ENCODE results near the gene LAMA2. TPM values are rescaled to one million over a fixed set of nuclear protein-coding genes. Genes with fewer than 3 reads are reported as not detected.

Gene LAMA2
- total RNA-seq, 1 experiment from 2014 or later, result 8.2 TPM

DNA sequence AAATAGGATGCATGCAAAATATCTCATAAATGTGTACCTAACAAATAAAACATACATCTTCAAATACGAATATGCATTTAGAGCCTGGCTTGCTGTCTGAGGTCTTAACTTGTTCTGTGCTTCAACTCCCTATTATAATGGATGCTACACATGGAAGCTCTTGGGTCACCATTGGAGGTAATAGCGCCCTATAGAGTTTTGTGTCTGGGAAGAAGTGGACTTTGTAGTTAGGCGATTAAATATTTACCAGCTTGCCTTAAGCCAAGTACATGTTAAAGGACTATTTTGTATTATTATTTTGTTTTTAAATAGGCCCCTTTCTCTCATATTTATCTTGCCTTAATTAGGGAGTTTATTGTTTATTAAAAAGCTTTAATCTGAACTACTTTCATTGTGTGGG, 107.4 kb downstream of the LAMA2 start:
- Histone ChIP-seq H3K27ac (ENCODE audit: low read depth, low read length) (no peak overlapping the region), H3K9ac (ENCODE audit: low read length) (no peak overlapping the region), H3K79me2 (ENCODE audit: insufficient read depth, low read length) (no peaks in the 10 kb centered on the region), H4K20me1 (ENCODE audit: insufficient read depth) (no peaks in the 10 kb centered on the region), H3K36me3 (ENCODE audit: control insufficient read depth in 1 of 2, insufficient read depth in 2 of 2, low read length in 2 of 2) (no peaks in the 10 kb centered on the region), H3K27me3 (ENCODE audit: insufficient read depth, low read length) (no peaks in the 10 kb centered on the region), H2AFZ (ENCODE audit: low read depth, low read length, poor library complexity, severe bottlenecking) (no peak overlapping the region), H3K9me2 (ENCODE audit: insufficient read depth) (no peaks in the 10 kb centered on the region), H3K4me3 (replicated peaks in 1 of 2; ENCODE audit: low read depth in 1 of 2, low read length in 2 of 2) (no peak overlapping the region), H3K4me1 (ENCODE audit: control insufficient read depth in 1 of 2, insufficient read depth in 2 of 2, low read length in 2 of 2) (no peaks in the 10 kb centered on the region), H3K9me3 (ENCODE audit: control insufficient read depth in 1 of 2, insufficient read depth in 1 of 2, low read depth in 1 of 2, low read length in 2 of 2) (no peaks in the 10 kb centered on the region), H3K4me2 (ENCODE audit: low read length) (no peak overlapping the region)
- ChIA-PET RAD21 (ENCODE audit: low non-redundant PET in 1 of 2, low total read pairs in 2 of 2, uncharacterized antibody in 2 of 2, unreplicated experiment in 2 of 2) (no interaction called here), POLR2A (no interaction called here), CTCF (no interaction called here)
- DNase-seq (ENCODE audit: low read depth, low spot score), result no peak
- no TSS peak for BruUV-seq (replicated peaks)
- intact Hi-C loops (cut with micrococcal nuclease), result no loop called here
- no peak for ATAC-seq
- TF ChIP-seq ZNF274 (IDR thresholded peaks at IDR 0.05; ENCODE audit: low read depth, low read length), result no peak
- TF ChIP-seq FOSL1 (IDR thresholded peaks at IDR 0.05; ENCODE audit: low read depth), result no peak
- TF ChIP-seq, protein P1, sequence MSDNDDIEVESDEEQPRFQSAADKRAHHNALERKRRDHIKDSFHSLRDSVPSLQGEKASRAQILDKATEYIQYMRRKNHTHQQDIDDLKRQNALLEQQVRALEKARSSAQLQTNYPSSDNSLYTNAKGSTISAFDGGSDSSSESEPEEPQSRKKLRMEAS (IDR thresholded peaks at IDR 0.05), result no peak
- no peak for TF ChIP-seq ZFX (IDR thresholded peaks at IDR 0.05)
- no peak for TF ChIP-seq SRF (IDR thresholded peaks at IDR 0.05; ENCODE audit: low read depth)
- no peak for TF ChIP-seq EZH2 (IDR thresholded peaks at IDR 0.05)

DNA sequence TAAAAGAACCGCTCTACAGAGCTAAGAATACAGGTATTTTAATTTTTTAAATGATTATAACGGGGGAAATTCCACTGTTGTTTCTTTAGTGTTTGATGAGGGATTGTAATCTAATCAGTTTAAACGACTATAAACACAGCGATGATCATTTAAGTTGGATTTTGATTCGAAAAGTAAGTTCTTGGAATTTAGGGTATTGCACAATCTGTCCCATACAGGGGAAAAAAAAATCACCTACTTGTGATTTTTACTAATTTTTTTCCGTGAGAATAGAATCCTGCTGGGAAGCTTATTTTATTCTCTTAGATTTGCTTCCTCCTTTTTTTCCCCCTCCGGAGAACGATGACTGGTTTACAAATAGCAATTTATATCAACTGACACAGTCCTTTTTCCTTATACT, 108.0 kb downstream of the LAMA2 start:
- RAD21 ChIA-PET (ENCODE audit: low non-redundant PET in 1 of 2, low total read pairs in 2 of 2, uncharacterized antibody in 2 of 2, unreplicated experiment in 2 of 2), result no interaction called here
- Histone ChIP-seq H2AFZ (ENCODE audit: low read depth, low read length, poor library complexity, severe bottlenecking) (no peak overlapping the region), H3K9me3 (ENCODE audit: control insufficient read depth in 1 of 2, insufficient read depth in 1 of 2, low read depth in 1 of 2, low read length in 2 of 2) (no peaks in the 10 kb centered on the region), H3K36me3 (ENCODE audit: control insufficient read depth in 1 of 2, insufficient read depth in 2 of 2, low read length in 2 of 2) (no peaks in the 10 kb centered on the region), H3K9ac (ENCODE audit: low read length) (no peak overlapping the region), H3K79me2 (ENCODE audit: insufficient read depth, low read length) (no peaks in the 10 kb centered on the region), H3K9me2 (ENCODE audit: insufficient read depth) (no peaks in the 10 kb centered on the region), H3K4me3 (replicated peaks in 1 of 2; ENCODE audit: low read depth in 1 of 2, low read length in 2 of 2) (no peak overlapping the region), H3K4me2 (ENCODE audit: low read length) (no peak overlapping the region), H3K27me3 (ENCODE audit: insufficient read depth, low read length) (no peaks in the 10 kb centered on the region), H4K20me1 (ENCODE audit: insufficient read depth) (no peaks in the 10 kb centered on the region), H3K4me1 (ENCODE audit: control insufficient read depth in 1 of 2, insufficient read depth in 2 of 2, low read length in 2 of 2) (no peaks in the 10 kb centered on the region), H3K27ac (ENCODE audit: low read depth, low read length) (no peak overlapping the region)
- intact Hi-C loops (cut with micrococcal nuclease), result no loop called here
- CTCF ChIA-PET, result no interaction called here
- ATAC-seq (no peak), DNase-seq (ENCODE audit: low read depth, low spot score) (no peak)
- BruUV-seq (replicated peaks), result no TSS peak
- POLR2A ChIA-PET, result no interaction called here
- TF ChIP-seq SIN3A (IDR thresholded peaks at IDR 0.05; ENCODE audit: low read depth), result no peak
- TF ChIP-seq CBX3 (IDR thresholded peaks at IDR 0.05; ENCODE audit: low read depth), result no peak
- TF ChIP-seq, protein P2, sequence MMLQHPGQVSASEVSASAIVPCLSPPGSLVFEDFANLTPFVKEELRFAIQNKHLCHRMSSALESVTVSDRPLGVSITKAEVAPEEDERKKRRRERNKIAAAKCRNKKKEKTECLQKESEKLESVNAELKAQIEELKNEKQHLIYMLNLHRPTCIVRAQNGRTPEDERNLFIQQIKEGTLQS (IDR thresholded peaks at IDR 0.05), result no peak
- no peak for TF ChIP-seq ELF1 (IDR thresholded peaks at IDR 0.05; ENCODE audit: borderline replicate concordance, low read depth)
- TF ChIP-seq EZH2 (IDR thresholded peaks at IDR 0.05), result no peak
- no peak for TF ChIP-seq YY1 (IDR thresholded peaks at IDR 0.05; ENCODE audit: extremely low read depth, insufficient replicate concordance, low read depth, low read length)
- no peak for TF ChIP-seq SRF (IDR thresholded peaks at IDR 0.05; ENCODE audit: low read depth)
- TF ChIP-seq POLR2AphosphoS5 (IDR thresholded peaks at IDR 0.05; ENCODE audit: low read depth, low read length), result no peak
- TF ChIP-seq, protein P3, sequence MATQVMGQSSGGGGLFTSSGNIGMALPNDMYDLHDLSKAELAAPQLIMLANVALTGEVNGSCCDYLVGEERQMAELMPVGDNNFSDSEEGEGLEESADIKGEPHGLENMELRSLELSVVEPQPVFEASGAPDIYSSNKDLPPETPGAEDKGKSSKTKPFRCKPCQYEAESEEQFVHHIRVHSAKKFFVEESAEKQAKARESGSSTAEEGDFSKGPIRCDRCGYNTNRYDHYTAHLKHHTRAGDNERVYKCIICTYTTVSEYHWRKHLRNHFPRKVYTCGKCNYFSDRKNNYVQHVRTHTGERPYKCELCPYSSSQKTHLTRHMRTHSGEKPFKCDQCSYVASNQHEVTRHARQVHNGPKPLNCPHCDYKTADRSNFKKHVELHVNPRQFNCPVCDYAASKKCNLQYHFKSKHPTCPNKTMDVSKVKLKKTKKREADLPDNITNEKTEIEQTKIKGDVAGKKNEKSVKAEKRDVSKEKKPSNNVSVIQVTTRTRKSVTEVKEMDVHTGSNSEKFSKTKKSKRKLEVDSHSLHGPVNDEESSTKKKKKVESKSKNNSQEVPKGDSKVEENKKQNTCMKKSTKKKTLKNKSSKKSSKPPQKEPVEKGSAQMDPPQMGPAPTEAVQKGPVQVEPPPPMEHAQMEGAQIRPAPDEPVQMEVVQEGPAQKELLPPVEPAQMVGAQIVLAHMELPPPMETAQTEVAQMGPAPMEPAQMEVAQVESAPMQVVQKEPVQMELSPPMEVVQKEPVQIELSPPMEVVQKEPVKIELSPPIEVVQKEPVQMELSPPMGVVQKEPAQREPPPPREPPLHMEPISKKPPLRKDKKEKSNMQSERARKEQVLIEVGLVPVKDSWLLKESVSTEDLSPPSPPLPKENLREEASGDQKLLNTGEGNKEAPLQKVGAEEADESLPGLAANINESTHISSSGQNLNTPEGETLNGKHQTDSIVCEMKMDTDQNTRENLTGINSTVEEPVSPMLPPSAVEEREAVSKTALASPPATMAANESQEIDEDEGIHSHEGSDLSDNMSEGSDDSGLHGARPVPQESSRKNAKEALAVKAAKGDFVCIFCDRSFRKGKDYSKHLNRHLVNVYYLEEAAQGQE (IDR thresholded peaks at IDR 0.05; ENCODE audit: low read depth), result no peak
- no peak for TF ChIP-seq FOSL1 (IDR thresholded peaks at IDR 0.05; ENCODE audit: low read depth)
- TF ChIP-seq TCF7L2 (IDR thresholded peaks at IDR 0.05; ENCODE audit: borderline replicate concordance, extremely low read depth, insufficient read depth, insufficient read length), result no peak
- TF ChIP-seq JUND (IDR thresholded peaks at IDR 0.05), result no peak
- TF ChIP-seq ZFX (IDR thresholded peaks at IDR 0.05), result no peak
- no peak for TF ChIP-seq CEBPB (IDR thresholded peaks at IDR 0.05; ENCODE audit: low read depth)
- TF ChIP-seq EZH2phosphoT487 (IDR thresholded peaks at IDR 0.05; ENCODE audit: borderline replicate concordance), result no peak
- TF ChIP-seq, protein P1 (IDR thresholded peaks at IDR 0.05), result no peak
